Coronary artery (tissue), 2 donors: ENCODE data around the gene MCUR1.
"Not testable (repeated sequence)": the region's sequence is repeated elsewhere in the genome, so short reads cannot be mapped to it uniquely, and the experiment has no call there.

ENCODE experiments used
- DNase-seq: peaks from one replicate; pipeline ENCODE4 v3.0.0-alpha.2; 2017; ENCODE audit warnings: low spot score
- H3K27ac ChIP-seq, 2 donors: fragments of 200-600 bp; sonication (generic); one replicate each; pipeline ENCODE4 v1.5.1; 2016 to 2019
- H3K4me3 ChIP-seq: fragments of 200-600 bp; sonication (generic); 2 replicates; pipeline ENCODE4 v1.5.1; 2016; ENCODE audit warnings: mild to moderate bottlenecking, moderate library complexity
- CTCF ChIP-seq: fragments of 200-600 bp; sonication (generic); IDR thresholded peaks from one replicate; pipeline ENCODE4 v1.5.1; 2019; ENCODE audit warnings: antibody characterized with exemption

MCUR1 gene

GRCh38 chr6:13795041-13795750 is 19.2 kb downstream of the MCUR1 start:
- Histone ChIP-seq H3K27ac (no peak overlapping the region), H3K4me3 (no peak overlapping the region)
- TF ChIP-seq CTCF, result peak; percentile 56
- DNase-seq, result no peak

GRCh38 chr6:13794184-13794583 is 20.2 kb downstream of the MCUR1 start:
- no peak for DNase-seq
- no peak overlapping the region for H3K4me3 ChIP-seq
- H3K27ac ChIP-seq, result no peak overlapping the region
- no peak for TF ChIP-seq CTCF

- Histone ChIP-seq H3K4me3 (no peak overlapping the region), H3K27ac (no peak overlapping the region)
- no peak for DNase-seq
- TF ChIP-seq CTCF, result no peak
Observed at GRCh38 chr6:13789746-13790145, 24.6 kb downstream of the MCUR1 start.

GRCh38 chr6:13788820-13789219 is 25.5 kb downstream of the MCUR1 start:
- DNase-seq, result no peak

GRCh38 chr6:13787137-13787536 is 27.2 kb downstream of the MCUR1 start:
- peak overlapping the region; percentile 48 for H3K4me3 ChIP-seq
- TF ChIP-seq CTCF, result no peak
- H3K27ac ChIP-seq, result peak overlapping the region; percentile 32 to 73
- no peak for DNase-seq

More at GRCh38 chr6:13788820-13789219, 25.5 kb downstream of the MCUR1 start:
- no peak overlapping the region for H3K4me3 ChIP-seq
- no peak overlapping the region for H3K27ac ChIP-seq
- no peak for TF ChIP-seq CTCF

- not testable (repeated sequence) for H3K27ac ChIP-seq, DNase-seq, H3K4me3 ChIP-seq
Observed at GRCh38 chr6:13780162-13780561, 34.2 kb downstream of the MCUR1 start.

- DNase-seq, result no peak
Observed at GRCh38 chr6:13778028-13778427, 36.3 kb downstream of the MCUR1 start.

More at GRCh38 chr6:13778028-13778427, 36.3 kb downstream of the MCUR1 start:
- H3K27ac ChIP-seq, result no peak overlapping the region
- no peak for TF ChIP-seq CTCF
- H3K4me3 ChIP-seq, result no peak overlapping the region
